KMS-11 (cell line): ENCODE results near the gene CSNK2B.

ENCODE experiments used
- H2AFZ ChIP-seq: fragments of 200-600 bp; sonication (generic); 2 replicates; pipeline ENCODE4 v1.6.1; 2016; ENCODE audit warnings: antibody characterized with exemption, mixed run types, low read depth
- H3K27ac ChIP-seq: fragments of 200-600 bp; sonication (generic); 2 replicates; pipeline ENCODE4 v1.6.1; 2016; ENCODE audit warnings: mild to moderate bottlenecking, mixed run types
- H3K27me3 ChIP-seq: fragments of 200-600 bp; sonication (generic); 2 replicates; pipeline ENCODE4 v1.6.1; 2017; ENCODE audit warnings: mild to moderate bottlenecking, low read depth, mixed run types, moderate library complexity; ENCODE audit not compliant: insufficient read depth
- H3K36me3 ChIP-seq: fragments of 200-600 bp; sonication (generic); 2 replicates; pipeline ENCODE4 v1.6.1; 2017; ENCODE audit warnings: mild to moderate bottlenecking, mixed run types; ENCODE audit not compliant: insufficient read depth
- H3K4me1 ChIP-seq: fragments of 200-600 bp; sonication (generic); 2 replicates; pipeline ENCODE4 v1.6.1; 2016; ENCODE audit warnings: mild to moderate bottlenecking, low read depth, mixed run types; ENCODE audit not compliant: poor library complexity, severe bottlenecking
- H3K4me2 ChIP-seq: fragments of 200-600 bp; sonication (generic); 2 replicates; pipeline ENCODE4 v1.7.0; 2016; ENCODE audit warnings: mild to moderate bottlenecking, mixed run types
- H3K4me3 ChIP-seq: fragments of 200-600 bp; sonication (generic); IDR thresholded peaks from 2 replicates; pipeline ENCODE4 v1.6.1; 2017; ENCODE audit warnings: low read depth, low read length, mixed read lengths; ENCODE audit not compliant: insufficient read depth
- H3K79me2 ChIP-seq: fragments of 200-600 bp; sonication (generic); 2 replicates; pipeline ENCODE4 v1.6.1; 2016; ENCODE audit warnings: low read depth, mixed run types; ENCODE audit not compliant: insufficient read depth
- H3K9ac ChIP-seq: fragments of 200-600 bp; sonication (generic); 2 replicates; pipeline ENCODE4 v1.6.1; 2016; ENCODE audit warnings: mild to moderate bottlenecking, mixed run types
- H4K20me1 ChIP-seq: fragments of 200-600 bp; sonication (generic); 2 replicates; pipeline ENCODE4 v1.6.1; 2016; ENCODE audit warnings: mild to moderate bottlenecking, mixed run types; ENCODE audit not compliant: insufficient read depth
- CTCF ChIP-seq: fragments of 200-600 bp; sonication (generic); conservative IDR thresholded peaks from 2 replicates; pipeline ENCODE4 v1.6.1; 2017; ENCODE audit warnings: low read depth, mild to moderate bottlenecking, antibody characterized with exemption, low read length, moderate library complexity, mixed read lengths

Gene CSNK2B

GRCh38 chr6:31665501-31666336 lies at the start of gene CSNK2B:
CSNK2B (plus strand) TSS chr6:31666080; CDS start chr6:31666832, 752 bp downstream.
- Histone ChIP-seq H3K27me3 (no peaks in the 10 kb centered on the region), H3K4me1 (peaks cover 43% of the 10 kb centered on the region), H3K4me2 (peak within 1 kb of the TSS; percentile 94), H3K27ac (peak within 1 kb of the TSS; percentile 98), H2AFZ (peak within 1 kb of the TSS; percentile 67), H3K9ac (peak within 1 kb of the TSS; percentile 89), H3K36me3 (peaks cover 4% of the 10 kb centered on the region; the same call in 1 of the 2 replicates), H3K79me2 (peaks cover 41% of the 10 kb centered on the region), H3K4me3 (peak within 1 kb of the TSS; percentile 54), H4K20me1 (no peaks in the 10 kb centered on the region)
- TF ChIP-seq CTCF = no peak

GRCh38 chr6:31617010-31617409 lies 48.9 kb upstream of the CSNK2B start:
- Histone ChIP-seq H3K27me3 (no peaks in the 10 kb centered on the region), H3K79me2 (peaks cover 13% of the 10 kb centered on the region), H3K9ac (no peak overlapping the region), H3K4me1 (peaks cover 23% of the 10 kb centered on the region), H3K4me2 (peak overlapping the region; percentile 37), H3K36me3 (no peaks in the 10 kb centered on the region), H3K27ac (no peak overlapping the region), H4K20me1 (no peaks in the 10 kb centered on the region), H2AFZ (0 out of 2 replicates have a peak overlapping the region, but pooled peaks have one; percentile 20), H3K4me3 (no peak overlapping the region)
- no peak for TF ChIP-seq CTCF

GRCh38 chr6:31619805-31620585 lies 45.9 kb upstream of the CSNK2B start:
- no peak overlapping the region for H3K4me3 ChIP-seq
- H2AFZ ChIP-seq = peak overlapping the region; percentile 48; the same call in 1 of the 2 replicates
- peaks cover 39% of the 10 kb centered on the region for H3K79me2 ChIP-seq
- H3K27me3 ChIP-seq = no peaks in the 10 kb centered on the region
- TF ChIP-seq CTCF = no peak
- H3K9ac ChIP-seq = peak overlapping the region; percentile 94; the same call in 1 of the 2 replicates
- no peaks in the 10 kb centered on the region for H4K20me1 ChIP-seq
- peak overlapping the region; percentile 77 for H3K4me2 ChIP-seq
- H3K27ac ChIP-seq = peak overlapping the region; percentile 87
- H3K36me3 ChIP-seq = peaks cover 14% of the 10 kb centered on the region; the same call in 1 of the 2 replicates
- H3K4me1 ChIP-seq = peaks cover 32% of the 10 kb centered on the region

- H3K4me1 ChIP-seq = peaks cover 32% of the 10 kb centered on the region
- H3K36me3 ChIP-seq = peaks cover 20% of the 10 kb centered on the region; the same call in 1 of the 2 replicates
- peaks cover 39% of the 10 kb centered on the region for H3K79me2 ChIP-seq
- peak within 1 kb of the TSS; percentile 92 for H3K4me2 ChIP-seq
- no peaks in the 10 kb centered on the region for H4K20me1 ChIP-seq
- H3K27me3 ChIP-seq = no peaks in the 10 kb centered on the region
- H2AFZ ChIP-seq = peak within 1 kb of the TSS; percentile 48
- H3K9ac ChIP-seq = peak within 1 kb of the TSS; percentile 94
- H3K4me3 ChIP-seq = peak within 1 kb of the TSS; percentile 51
- TF ChIP-seq CTCF = no peak
- H3K27ac ChIP-seq = peak within 1 kb of the TSS; percentile 87
Measured at GRCh38 chr6:31620586-31621319, 45.1 kb upstream of the CSNK2B start, which contains the start of gene PRRC2A. PRRC2A (plus strand) TSS chr6:31620715; CDS start chr6:31622790, 2,075 bp downstream.
